ENCODE data around the gene TTLL11.
"Not testable (repeated sequence)": the region's sequence is repeated elsewhere in the genome, so short reads cannot be mapped to it uniquely, and the experiment has no call there.

The TTLL11 gene

GRCh38 chr9:122070728-122071515 is 22.2 kb downstream of the TTLL11 start:
- TF ChIP-seq POLR2A (IDR thresholded peaks at IDR 0.05; ENCODE audit: low read length) = no peak
- no peak for TF ChIP-seq GATA1 (IDR thresholded peaks at IDR 0.05; ENCODE audit: low read depth, low read length)
- no peak for DNase-seq

GRCh38 chr9:122066680-122067079 is 26.4 kb downstream of the TTLL11 start:
- not testable (repeated sequence) for DNase-seq

- TF ChIP-seq POLR2A (IDR thresholded peaks at IDR 0.05; ENCODE audit: low read length) (peak; percentile 36), GATA1 (IDR thresholded peaks at IDR 0.05; ENCODE audit: low read depth, low read length) (no peak)
- peak; percentile 55 to 65 for DNase-seq
These were observed 27.0 kb downstream of the TTLL11 start for GRCh38 chr9:122065923-122066629.

GRCh38 chr9:122060481-122060880 is 32.6 kb downstream of the TTLL11 start:
- DNase-seq = no peak

GRCh38 chr9:122059955-122060324 is 33.2 kb downstream of the TTLL11 start:
- TF ChIP-seq GATA1 (IDR thresholded peaks at IDR 0.05; ENCODE audit: low read depth, low read length) = no peak
- no peak for TF ChIP-seq POLR2A (IDR thresholded peaks at IDR 0.05; ENCODE audit: low read length)

More at GRCh38 chr9:122060481-122060880, 32.6 kb downstream of the TTLL11 start:
- TF ChIP-seq GATA1 (IDR thresholded peaks at IDR 0.05; ENCODE audit: low read depth, low read length) (no peak), POLR2A (IDR thresholded peaks at IDR 0.05; ENCODE audit: low read length) (no peak)

GRCh38 chr9:122059214-122059954 is 33.7 kb downstream of the TTLL11 start:
- TF ChIP-seq POLR2A (IDR thresholded peaks at IDR 0.05; ENCODE audit: low read length) = no peak
- TF ChIP-seq GATA1 (IDR thresholded peaks at IDR 0.05; ENCODE audit: low read depth, low read length) = no peak
- DNase-seq = no peak

More at GRCh38 chr9:122059955-122060324, 33.2 kb downstream of the TTLL11 start:
- DNase-seq = peak in 1 of 2 experiments; percentile 11

GRCh38 chr9:122058709-122059108 is 34.4 kb downstream of the TTLL11 start:
- DNase-seq = no peak
- TF ChIP-seq GATA1 (IDR thresholded peaks at IDR 0.05; ENCODE audit: low read depth, low read length) (no peak), POLR2A (IDR thresholded peaks at IDR 0.05; ENCODE audit: low read length) (no peak)

GRCh38 chr9:122058051-122058450 is 35.1 kb downstream of the TTLL11 start:
- DNase-seq = no peak
- TF ChIP-seq GATA1 (IDR thresholded peaks at IDR 0.05; ENCODE audit: low read depth, low read length) = no peak
- no peak for TF ChIP-seq POLR2A (IDR thresholded peaks at IDR 0.05; ENCODE audit: low read length)

- DNase-seq = no peak
- TF ChIP-seq POLR2A (IDR thresholded peaks at IDR 0.05; ENCODE audit: low read length) (no peak), GATA1 (IDR thresholded peaks at IDR 0.05; ENCODE audit: low read depth, low read length) (no peak)
These were observed 35.9 kb downstream of the TTLL11 start for GRCh38 chr9:122057211-122057610.

GRCh38 chr9:122056484-122056883 is 36.6 kb downstream of the TTLL11 start:
- peak; percentile 28 to 37 for DNase-seq

GRCh38 chr9:122055701-122056100 is 37.4 kb downstream of the TTLL11 start:
- TF ChIP-seq GATA1 (IDR thresholded peaks at IDR 0.05; ENCODE audit: low read depth, low read length) (no peak), POLR2A (IDR thresholded peaks at IDR 0.05; ENCODE audit: low read length) (no peak)
- no peak for DNase-seq

More at GRCh38 chr9:122056484-122056883, 36.6 kb downstream of the TTLL11 start:
- TF ChIP-seq POLR2A (IDR thresholded peaks at IDR 0.05; ENCODE audit: low read length) (no peak), GATA1 (IDR thresholded peaks at IDR 0.05; ENCODE audit: low read depth, low read length) (no peak)

- TF ChIP-seq GATA1 (IDR thresholded peaks at IDR 0.05; ENCODE audit: low read depth, low read length) (no peak), POLR2A (IDR thresholded peaks at IDR 0.05; ENCODE audit: low read length) (no peak)
- no peak for DNase-seq
These were observed 39.3 kb downstream of the TTLL11 start for GRCh38 chr9:122053567-122054350.

GRCh38 chr9:122053064-122053463 is 40.0 kb downstream of the TTLL11 start:
- no peak for DNase-seq
- TF ChIP-seq POLR2A (IDR thresholded peaks at IDR 0.05; ENCODE audit: low read length) = no peak
- no peak for TF ChIP-seq GATA1 (IDR thresholded peaks at IDR 0.05; ENCODE audit: low read depth, low read length)
